Measurements from ENCODE around the gene MACROD2.

- TF ChIP-seq CTCF (IDR thresholded peaks at IDR 0.05) (no peak), POLR2A (IDR thresholded peaks at IDR 0.05) (no peak)
Observed at GRCh38 chr20:14759979-14760378, 764.7 kb downstream of the MACROD2 start.
